Erythroblast (primary cell): ENCODE results near the gene PFDN1.

Experiments used
- GATA1 ChIP-seq: IDR thresholded peaks from 2 replicates; pipeline ENCODE4 v1.6.1; 2011; ENCODE audit warnings: low read depth, mild to moderate bottlenecking, control low read depth, low read length, moderate library complexity
- POLR2A ChIP-seq: IDR thresholded peaks from 2 replicates; pipeline ENCODE4 v1.6.1; 2011; ENCODE audit warnings: mild to moderate bottlenecking, low read length

DNA sequence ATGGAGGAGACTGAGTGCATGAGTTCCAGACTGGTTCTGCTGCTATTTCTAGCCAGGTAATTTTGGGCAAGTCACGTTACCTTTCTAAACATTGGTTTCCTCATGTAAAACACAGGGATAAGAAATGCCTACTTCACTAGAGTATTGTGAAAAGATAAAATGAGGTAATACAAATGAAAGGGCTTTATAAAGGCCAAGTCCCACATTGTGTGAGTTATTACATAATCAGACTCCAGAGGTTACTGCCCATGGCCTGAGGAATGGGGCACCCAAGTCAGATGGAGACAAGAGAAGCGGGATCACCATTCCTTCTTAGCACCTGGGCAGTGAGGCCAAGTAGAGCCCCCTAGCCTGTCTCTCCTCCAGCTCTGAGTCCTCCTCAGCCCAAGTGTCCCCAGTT, 36.0 kb upstream of the PFDN1 start:
- TF ChIP-seq POLR2A (no peak), GATA1 (no peak)
